Epithelial cell of prostate (primary cell): ENCODE results near the gene PAX5.

Source experiments
- DNase-seq: peaks from one replicate; pipeline ENCODE4 v3.0.0-alpha.2; 2011; ENCODE audit warnings: low read depth, low spot score
- H3K27ac ChIP-seq: fragments of 450-650 bp; 2 replicates; pipeline ENCODE4 v1.5.1; 2017; ENCODE audit warnings: mild to moderate bottlenecking

PAX5 gene

GRCh38 chr9:37038302-37038942, 4.4 kb upstream of the PAX5 start:
- DNase-seq, result no peak
- no peak overlapping the region for H3K27ac ChIP-seq

- no peak for DNase-seq
- H3K27ac ChIP-seq, result no peak overlapping the region
Measured at GRCh38 chr9:37037503-37038301, 3.6 kb upstream of the PAX5 start.

- H3K27ac ChIP-seq, result no peak overlapping the region
- no peak for DNase-seq
Measured at GRCh38 chr9:37036776-37037502, 2.9 kb upstream of the PAX5 start.

GRCh38 chr9:37036371-37036775, 2.3 kb upstream of the PAX5 start:
- no peak for DNase-seq
- no peak overlapping the region for H3K27ac ChIP-seq

- no peak overlapping the region for H3K27ac ChIP-seq
- no peak for DNase-seq
Measured at GRCh38 chr9:37035648-37036370, 1.7 kb upstream of the PAX5 start.

GRCh38 chr9:37034938-37035647, 1.0 kb upstream of the PAX5 start:
- DNase-seq, result no peak
- H3K27ac ChIP-seq, result no peak overlapping the region

GRCh38 chr9:37034305-37034937, 353 bp upstream of the PAX5 start:
- no peak for DNase-seq
- no peak overlapping the region for H3K27ac ChIP-seq

GRCh38 chr9:37033141-37033540, 927 bp downstream of the PAX5 start:
- no peak overlapping the region for H3K27ac ChIP-seq
- DNase-seq, result no peak

GRCh38 chr9:37032713-37033112, 1.4 kb downstream of the PAX5 start:
- DNase-seq, result no peak
- H3K27ac ChIP-seq, result no peak overlapping the region

GRCh38 chr9:37031902-37032301, 2.2 kb downstream of the PAX5 start:
- DNase-seq, result no peak

GRCh38 chr9:37031081-37031480, 3.0 kb downstream of the PAX5 start:
- no peak for DNase-seq
- H3K27ac ChIP-seq, result no peak overlapping the region

More at GRCh38 chr9:37031902-37032301, 2.2 kb downstream of the PAX5 start:
- no peak overlapping the region for H3K27ac ChIP-seq

- DNase-seq, result no peak
- no peak overlapping the region for H3K27ac ChIP-seq
Measured at GRCh38 chr9:37030611-37030939, 3.5 kb downstream of the PAX5 start.

- H3K27ac ChIP-seq, result no peak overlapping the region
- DNase-seq, result no peak
Measured at GRCh38 chr9:37029776-37030610, 4.1 kb downstream of the PAX5 start.

GRCh38 chr9:37029304-37029775, 4.7 kb downstream of the PAX5 start:
- no peak overlapping the region for H3K27ac ChIP-seq

GRCh38 chr9:37028420-37029031, 5.5 kb downstream of the PAX5 start:
- no peak overlapping the region for H3K27ac ChIP-seq
- no peak for DNase-seq

More at GRCh38 chr9:37029304-37029775, 4.7 kb downstream of the PAX5 start:
- no peak for DNase-seq

GRCh38 chr9:37027582-37028419, 6.3 kb downstream of the PAX5 start:
- no peak overlapping the region for H3K27ac ChIP-seq
- peak; percentile 61 for DNase-seq

- DNase-seq, result no peak
- H3K27ac ChIP-seq, result no peak overlapping the region
Measured at GRCh38 chr9:37026931-37027581, 7.0 kb downstream of the PAX5 start.
